T-helper 9 cell (primary cell): Measurements from ENCODE around the gene SH3BP4.
"Not testable (repeated sequence)": the region's sequence is repeated elsewhere in the genome, so short reads cannot be mapped to it uniquely, and the experiment has no call there.

Source experiments
- DNase-seq: peaks from one replicate; pipeline ENCODE4 v3.0.0-alpha.2; 2020

SH3BP4 gene

DNA sequence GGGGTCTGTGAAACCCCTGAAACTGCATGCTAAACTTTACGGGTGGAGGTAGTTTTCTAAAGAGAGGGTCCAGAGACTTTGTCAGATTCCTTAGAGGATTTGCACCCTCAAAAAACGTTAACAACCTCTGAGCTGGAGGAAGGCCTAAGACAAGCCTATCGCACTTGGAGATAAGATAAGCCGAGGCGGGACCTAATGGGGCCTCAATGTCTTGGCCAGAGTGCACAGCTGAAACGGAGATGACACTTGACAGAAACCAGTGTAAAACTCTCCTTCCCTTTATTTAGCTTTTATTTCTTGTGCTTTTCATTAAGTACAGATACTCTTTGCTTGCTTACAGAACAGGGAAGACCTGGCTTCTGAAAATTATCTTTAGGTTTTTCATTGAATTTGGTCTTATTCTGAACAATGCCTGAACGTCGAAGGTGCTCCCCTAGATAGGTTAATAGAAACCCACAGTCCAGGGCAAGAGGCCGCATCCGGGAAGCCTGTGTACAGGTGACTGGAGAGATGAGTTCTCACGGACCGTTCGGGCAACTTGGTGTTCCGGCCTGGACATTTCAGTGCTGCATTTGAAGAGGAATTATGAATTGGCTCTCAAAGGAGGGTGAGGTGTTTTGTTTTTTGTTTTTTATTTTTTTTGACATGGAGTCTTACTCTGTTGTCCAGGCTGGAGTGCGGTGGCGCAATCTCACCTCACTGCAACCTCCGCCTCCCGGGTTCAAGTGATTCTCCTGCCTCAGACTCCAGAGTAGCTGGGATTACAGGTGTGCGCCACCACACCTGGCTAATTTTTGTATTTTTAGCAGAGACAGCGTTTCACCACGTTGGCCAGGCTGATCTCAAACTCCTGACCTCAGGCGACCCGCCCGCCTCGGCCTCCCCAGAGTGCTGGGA is 49.7 kb downstream of the SH3BP4 start:
- no peak for DNase-seq

DNA sequence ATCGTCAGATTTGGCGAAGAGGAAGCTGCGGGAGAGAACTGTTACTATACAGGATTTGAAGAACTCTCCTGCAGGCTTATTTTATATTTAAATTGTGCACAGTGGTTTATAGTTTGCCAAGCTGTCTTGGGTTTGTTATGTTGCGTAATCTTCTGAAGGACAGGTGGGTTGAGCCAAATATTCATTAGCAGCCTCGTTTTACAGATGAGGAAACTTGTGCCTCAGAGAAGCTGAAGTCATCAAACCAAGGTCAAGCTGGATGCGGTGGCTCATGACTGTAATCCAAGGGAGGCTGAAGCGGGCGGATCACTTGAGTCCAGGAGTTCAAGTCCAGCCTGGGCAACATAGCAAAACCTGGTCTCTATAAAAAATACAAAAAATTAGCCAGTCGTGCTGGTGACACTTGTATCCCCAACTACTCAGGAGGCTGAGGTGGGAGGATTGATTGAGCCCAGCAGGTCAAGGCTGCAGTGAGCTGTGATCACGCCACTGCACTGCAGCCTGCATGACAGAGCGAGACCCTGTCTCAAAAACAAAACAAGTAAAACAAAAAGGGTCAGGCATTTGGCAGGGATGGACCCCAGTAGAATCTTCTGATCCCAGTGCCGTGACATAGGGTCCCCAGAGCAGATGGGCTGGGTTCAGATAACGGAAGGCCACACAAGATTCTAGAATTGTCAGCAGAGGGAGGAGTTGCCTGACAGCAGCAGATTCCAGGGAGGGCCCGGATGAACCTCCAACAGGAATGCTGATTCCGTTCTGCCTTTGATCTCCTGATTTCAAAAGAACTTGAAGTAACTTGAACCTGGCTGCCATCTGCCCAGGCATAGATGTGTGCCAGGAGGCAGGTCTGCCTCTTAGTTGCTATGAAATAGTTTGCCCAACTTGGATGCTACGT is 50.6 kb downstream of the SH3BP4 start:
- DNase-seq, result no peak

DNA sequence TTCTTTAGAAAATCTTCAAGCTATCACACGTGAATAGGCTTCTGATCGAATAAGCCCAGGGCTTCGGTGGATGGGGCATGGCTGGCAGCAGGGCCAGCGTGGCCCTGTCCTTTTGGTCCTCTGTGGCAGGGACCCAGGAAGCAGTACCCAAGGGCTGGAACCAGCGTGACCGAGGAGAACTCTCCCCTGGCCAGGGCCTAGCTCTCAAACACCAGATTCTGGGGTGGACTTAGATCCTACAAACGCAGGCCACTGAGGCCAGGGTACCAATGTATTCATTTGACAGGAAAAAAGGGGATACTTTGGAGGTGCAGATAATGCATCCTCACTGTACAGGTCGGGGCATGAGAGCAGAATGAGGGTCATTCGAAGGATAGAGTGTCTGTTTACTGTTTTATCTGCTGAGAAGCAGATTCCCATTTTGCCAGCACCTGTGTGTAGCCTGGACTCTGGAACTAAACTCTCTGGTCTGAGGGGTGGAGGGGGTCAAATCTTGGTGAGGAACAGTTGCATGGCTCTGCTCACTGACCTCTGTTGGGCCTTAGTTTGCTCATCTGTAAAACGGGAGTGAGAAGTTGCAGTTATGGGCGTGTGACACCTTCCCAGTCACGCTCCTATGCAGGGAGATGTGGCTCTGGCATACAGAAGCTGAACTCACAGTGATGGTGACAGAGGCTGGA is 51.4 kb downstream of the SH3BP4 start:
- DNase-seq, result no peak

DNA sequence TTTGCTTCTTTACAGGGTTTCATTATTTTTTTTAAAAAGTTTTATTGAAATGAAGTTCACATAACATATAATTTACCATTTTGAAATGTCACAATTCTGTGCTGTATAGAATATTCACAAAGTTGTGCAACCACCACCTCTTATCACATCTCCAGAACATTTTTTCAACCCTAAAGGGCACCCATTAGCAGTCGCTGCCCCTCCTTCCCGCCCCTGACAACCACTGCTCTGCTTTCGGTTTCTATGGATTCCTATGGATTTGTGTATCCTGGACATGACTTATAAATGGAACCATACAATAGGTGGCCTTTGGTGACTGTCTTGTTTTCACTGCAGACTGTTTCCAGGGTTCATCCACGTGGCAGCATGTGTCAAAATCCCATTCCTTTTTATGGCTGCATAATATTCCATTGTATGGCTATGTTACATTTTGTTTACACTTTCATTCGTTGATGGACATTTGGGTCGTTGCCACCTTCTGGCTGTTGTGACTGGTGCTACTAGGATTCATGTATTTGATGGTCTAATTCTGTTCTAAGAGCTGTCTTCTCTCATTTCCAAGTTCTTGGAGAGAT is 52.6 kb downstream of the SH3BP4 start:
- DNase-seq, result no peak

DNA sequence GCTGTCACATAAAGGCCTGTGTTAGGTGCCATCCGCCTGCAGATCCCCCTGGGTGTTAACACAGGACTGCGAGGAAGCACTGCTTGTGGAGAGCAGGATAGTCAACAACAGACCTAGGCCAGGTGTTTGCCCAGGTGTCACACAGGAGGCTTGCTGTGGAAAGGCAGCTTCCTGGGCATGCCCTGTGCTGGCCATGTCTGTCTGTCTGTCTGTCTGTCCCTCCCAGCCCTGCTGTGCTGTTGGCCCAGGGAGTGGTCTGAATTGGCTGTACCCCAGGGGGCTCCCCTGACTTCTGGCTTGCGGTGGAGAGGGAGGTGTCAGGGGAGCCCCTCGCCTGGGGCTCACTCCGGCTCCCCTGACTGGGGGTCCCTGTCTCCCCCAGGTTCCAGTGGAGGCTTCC is 53.2 kb downstream of the SH3BP4 start:
- no peak for DNase-seq

DNA sequence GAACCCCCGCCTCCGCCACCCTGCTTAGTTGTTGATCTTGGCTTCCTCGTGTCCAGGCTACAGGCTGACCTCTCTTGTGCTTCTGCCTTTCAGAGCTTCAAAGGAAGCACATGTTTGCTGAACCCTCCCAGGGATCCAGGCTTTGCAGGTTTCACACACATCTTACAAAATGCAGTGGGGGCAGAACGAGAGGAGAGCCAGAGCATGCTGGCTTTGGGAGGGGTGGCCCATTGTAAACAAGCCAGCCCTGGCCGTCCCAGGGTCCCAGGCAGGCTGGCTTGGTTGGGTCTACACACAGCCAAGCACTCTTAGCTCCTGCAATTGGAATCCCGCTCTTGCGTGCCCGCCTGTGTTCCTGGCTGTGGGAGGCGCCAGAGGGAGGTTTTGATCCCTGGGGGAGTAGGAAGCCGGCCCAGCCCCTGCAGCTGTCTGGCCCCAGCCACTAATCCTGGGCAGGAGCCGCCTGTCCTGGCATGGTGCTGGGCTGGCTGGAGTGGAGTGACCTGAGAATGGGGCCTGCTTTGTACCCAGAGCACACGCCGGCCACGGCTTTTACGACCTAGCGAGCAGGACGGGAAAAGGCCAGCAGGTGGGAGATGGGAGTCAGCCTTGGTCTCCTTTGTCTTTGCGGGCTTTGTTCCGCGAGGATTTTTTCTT is 53.9 kb downstream of the SH3BP4 start:
- DNase-seq, result no peak

DNA sequence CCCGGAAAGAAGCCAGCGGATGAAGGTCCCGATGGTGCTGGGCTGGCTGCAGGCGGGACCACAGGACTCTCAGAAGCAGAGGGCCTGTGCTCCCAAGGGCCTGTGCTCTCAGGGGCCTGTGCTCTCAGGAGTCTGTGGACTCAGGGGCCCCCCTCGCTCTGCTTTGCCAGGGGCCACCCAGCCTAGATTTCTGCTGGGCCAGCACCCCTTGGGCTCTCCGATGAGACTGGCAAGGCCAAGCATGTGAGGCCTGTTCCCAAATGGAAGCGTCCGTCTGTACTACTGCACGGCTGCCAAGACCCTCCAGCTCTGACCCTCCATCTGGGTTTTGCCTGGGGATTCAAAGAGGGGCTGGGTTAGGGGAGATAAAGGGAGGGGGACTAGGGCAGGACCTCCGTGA is 54.6 kb downstream of the SH3BP4 start:
- DNase-seq, result no peak

DNA sequence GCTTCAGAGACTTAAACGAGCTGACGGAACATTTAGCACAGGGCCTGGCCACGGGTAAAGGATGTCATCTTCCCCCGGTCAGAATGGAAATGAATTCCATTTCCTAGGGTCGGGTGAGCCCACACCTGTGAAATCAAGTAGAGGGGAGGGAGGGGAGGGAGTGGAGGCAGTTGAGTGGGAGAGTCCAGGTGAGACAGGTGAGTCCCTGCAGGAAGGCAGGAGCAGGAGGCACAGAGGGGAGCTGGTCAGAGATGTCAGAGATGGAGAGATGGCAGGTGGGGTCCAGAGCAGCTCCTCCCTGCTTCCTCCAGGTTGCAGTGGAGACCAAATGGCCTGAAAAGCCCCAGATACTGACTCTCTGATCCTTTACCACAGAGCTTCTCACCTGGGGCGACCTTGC is 55.2 kb downstream of the SH3BP4 start:
- no peak for DNase-seq

DNA sequence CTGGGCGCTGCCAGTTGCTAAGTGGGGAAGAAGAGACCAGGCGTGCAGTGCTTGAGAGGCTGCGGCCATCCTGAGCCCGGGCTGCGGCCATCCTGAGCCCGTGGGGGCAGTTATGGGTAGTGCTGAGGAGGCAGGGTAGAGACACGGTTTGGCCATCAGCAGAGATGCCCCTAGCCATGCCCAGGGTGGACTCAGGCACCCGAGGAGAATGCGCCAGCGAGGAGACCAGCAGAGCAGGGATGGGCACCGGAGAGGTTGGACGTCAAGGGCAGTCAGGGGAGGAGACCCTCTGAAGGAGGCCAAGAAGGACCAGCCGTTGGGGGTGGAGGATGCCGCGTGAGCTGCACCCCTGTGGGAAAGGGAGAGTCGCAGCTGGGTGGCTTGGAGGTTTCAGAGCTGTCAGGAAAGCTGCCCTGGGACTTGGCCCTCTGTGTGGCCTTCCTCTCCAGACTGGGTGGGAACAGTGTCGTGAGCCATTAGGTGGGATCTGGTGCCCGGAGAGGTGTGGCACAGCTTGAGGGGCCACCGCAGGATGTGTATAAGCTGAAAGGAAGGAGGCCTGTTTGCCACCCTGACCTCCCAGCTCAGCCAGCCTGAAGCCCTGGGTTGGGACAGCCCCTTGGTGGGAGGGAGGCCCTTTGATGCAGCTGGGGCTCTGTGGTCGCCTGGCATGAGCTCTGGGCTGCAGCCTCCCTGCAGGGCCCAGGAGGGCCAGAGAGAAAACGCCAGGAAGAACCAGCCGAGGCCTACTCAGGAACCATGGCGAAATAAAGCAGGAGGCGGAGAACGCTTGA is 56.0 kb downstream of the SH3BP4 start:
- DNase-seq, result no peak

DNA sequence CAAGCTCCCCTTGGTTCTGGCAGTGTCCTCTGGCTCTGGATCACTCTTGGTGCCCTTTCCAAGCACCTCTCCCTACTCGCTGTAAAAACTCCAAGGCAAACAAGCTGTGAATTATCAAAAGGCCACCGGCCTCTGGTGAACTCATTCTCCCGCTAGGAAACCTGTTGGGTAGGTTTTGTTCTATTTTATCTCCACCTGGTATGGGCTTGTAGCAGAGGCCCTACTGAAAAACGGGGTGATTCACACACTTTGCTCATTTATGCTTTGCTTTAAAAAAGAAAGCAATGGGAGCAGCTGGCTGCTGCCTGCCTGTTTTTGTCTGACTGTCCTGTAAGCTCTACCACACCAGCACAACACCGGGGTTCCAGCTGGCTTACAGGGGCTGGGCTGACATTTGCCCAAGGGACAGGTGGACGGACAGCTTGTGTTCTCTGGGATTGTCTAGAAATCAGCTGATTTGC is 56.8 kb downstream of the SH3BP4 start:
- no peak for DNase-seq

DNA sequence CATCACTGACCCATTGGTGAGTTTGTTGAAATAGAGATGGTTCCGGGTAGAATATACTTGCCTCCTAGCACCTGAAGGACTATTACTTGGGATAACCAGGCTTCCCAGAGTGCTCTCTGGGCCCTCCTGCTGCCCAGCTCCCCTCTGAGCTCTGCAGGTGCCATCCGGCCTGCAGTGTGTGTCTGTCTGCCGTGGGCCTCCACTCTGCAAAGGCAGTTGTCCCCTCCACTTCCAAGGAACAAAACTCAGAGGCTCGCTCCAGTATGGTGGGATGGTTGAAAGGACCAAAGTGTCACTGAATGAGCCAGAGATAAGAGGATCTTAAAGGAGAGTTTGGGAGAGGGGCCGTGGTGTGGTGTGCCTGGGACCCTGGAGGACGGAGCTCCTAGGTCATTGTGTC is 57.3 kb downstream of the SH3BP4 start:
- no peak for DNase-seq

DNA sequence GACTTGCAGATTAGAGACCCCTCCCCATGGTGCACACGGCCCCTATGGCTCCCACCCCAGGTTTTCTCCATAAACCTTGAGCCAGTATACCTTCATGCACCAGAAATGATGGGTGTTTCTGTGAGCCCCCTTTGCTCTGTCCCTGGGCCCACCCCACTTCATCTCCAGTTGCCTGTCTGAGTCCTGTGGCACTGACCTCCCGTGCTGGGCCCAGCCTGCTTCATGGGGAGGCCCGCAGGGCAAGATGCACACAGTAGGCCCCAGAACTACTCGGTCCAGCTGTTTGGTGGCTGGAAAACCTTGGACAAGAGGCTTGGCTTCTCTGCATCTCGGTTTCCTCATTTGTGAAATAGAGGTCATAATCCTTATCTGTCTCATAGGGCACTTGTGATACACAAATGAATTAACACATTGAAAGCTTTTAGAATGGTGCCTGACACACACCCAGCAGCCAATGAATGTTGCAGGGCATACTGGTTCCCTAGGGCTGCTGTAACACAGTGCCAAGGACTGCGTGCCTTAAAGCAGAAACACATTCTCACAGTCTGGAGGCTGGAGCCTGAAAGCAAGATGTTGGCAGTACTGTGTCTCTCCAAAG is 58.4 kb downstream of the SH3BP4 start:
- no peak for DNase-seq

DNA sequence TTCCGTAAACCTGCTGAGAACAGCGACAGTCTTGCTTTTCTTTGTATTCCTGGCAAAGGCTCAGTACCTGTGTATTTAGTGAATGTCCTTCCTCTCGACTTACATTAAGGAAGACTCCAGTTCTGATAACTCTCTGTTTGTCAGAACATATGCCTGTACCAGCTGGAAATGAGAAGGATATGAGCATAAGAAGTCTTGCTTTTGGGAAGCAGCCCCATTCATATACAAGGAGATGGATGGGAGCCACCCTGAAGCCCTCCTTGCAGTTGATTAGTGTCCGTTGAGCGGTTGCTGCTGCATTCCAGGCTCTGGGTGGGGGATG is 59.8 kb downstream of the SH3BP4 start:
- no peak for DNase-seq

DNA sequence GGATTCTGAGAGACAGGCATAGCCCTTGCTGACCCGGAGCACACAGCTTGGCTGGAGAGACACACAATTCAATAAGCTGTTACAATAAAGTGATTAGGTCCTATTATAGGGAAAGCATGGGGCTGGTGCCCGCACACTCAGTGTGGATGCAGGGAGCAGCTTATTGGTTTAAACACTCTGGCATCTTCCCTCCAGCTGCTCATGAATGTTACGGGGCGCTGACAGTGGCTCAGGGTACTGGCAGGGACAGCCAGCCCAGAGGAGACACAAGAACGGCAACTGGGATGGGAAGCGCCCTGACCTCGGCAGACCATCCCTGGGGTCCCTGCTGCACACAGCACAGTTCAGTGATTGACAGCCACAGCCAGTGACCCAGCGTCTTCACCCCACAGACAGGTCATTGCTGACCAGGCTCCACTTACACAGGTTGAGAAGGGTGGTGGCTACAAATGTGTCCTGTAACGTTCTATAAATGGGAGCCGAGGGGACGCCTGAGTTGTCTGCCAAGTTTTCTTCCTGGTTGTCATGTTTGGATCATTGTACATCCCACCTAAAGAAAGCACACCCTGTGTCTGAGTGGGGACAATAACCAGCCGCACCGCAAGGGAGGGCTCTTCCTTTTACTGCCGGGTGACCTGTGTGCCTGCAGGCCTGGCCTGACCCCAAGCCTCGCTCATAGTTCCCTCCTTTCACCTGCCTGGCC is 60.3 kb downstream of the SH3BP4 start:
- no peak for DNase-seq

DNA sequence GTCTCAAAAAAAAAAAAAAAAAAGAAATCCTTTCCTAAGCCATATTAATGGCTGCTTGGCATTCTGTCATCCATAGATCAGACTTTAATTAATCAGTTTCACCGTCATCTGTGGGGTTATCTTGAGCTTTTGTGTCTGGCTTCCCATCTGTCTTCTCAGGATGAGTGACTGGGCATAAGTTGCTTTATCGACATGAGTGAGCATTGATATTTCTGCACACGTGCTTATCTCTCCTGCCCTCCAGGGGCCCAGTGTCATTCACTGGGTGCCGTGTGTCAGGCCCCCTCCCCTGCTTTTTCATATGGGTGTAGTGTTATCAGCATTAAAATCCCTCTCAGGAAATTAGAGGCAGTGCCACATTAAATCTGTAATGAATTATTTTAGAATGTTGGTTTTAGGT is 65.6 kb downstream of the SH3BP4 start:
- no peak for DNase-seq

DNA sequence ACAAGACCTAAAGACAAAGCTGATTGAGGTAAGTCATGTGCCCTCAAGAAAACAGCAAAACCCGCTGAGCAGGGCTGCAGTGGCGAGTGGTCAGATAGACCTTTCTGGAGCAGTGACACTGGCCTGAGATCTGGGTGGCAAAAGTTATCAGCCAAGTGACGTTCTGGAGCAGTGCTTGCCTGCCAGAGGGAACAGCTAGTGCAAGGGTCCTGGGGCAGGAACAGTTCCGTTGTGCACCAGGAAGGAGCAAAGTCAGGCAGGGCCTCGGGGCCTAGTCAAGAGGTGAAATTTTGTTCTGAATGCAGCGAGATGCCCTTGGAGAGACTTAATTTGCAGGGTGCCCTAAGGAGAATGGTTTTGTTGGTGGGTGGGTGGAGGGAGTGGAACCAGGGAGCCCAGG is 67.0 kb downstream of the SH3BP4 start:
- DNase-seq, result no peak

DNA sequence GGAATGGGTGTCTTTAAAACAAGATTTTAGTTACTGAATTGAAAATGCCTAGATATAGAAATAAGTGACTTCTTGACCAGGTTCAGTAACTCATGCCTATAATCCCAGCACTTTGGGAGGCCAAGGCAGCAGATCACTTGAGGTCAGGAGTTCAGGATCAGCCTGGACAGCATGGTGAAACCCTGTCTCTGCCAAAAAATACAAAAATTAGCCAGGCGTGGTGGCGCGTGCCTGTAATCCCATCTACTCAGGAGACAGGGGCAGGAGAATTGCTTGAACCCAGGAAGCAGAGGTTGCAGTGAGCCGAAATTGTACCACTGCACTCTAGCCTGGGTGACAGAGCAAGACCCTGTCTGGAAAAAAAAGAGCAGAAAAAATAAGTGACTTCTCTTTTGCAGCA is 68.3 kb downstream of the SH3BP4 start:
- DNase-seq, result not testable (repeated sequence)

DNA sequence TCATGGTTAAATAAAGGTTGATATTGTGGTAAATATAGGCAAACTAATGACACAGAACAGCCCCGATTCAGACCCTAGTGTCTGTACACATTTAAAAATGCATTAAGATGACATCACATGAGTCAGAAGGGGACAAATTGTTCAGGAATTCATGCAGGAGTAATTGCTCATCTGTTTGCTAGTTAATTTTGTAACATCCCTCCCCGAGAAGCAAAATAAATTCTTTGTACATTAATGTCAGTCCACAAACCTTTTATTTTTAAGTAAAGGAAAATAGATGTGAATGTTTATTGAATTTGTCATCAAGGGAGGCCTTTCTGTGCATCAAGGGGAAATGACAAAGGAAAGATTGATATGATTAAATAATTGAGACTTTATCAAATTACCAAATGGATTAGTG is 69.9 kb downstream of the SH3BP4 start:
- DNase-seq, result no peak

DNA sequence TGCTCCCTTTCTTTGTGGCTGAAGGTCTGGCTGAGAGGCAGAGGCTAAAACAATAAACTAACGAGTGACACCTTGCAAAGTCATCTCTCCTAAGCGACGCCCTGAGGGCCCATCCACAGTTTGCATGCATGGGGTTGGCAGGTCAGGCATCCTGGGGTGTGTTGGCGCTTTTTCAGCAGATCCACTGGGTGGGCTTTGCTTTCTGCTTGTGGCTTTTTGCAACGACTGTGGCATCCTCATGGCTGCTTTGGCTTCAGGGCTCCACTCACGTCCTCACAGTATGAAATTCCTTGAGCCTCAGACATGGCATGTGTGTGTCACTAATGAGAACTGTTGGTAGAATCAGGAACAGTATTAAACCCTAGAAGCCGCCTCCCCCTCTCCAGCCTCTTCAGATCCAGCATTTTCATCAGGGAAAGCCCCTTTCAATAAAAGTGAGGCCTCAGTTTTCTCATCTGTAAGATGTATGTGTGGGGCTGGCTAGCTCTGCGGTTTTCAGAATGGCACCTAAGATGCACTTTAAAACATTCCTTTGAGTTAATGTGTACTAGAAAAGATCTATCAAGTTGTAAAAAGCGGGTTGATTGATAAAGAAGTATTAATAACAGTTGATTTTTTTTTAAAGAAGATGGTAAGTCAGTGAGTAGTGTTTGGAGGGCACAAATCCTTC is 72.5 kb downstream of the SH3BP4 start:
- DNase-seq, result no peak
